ENCODE measurements around the gene CCDC186.

The CCDC186 gene

DNA sequence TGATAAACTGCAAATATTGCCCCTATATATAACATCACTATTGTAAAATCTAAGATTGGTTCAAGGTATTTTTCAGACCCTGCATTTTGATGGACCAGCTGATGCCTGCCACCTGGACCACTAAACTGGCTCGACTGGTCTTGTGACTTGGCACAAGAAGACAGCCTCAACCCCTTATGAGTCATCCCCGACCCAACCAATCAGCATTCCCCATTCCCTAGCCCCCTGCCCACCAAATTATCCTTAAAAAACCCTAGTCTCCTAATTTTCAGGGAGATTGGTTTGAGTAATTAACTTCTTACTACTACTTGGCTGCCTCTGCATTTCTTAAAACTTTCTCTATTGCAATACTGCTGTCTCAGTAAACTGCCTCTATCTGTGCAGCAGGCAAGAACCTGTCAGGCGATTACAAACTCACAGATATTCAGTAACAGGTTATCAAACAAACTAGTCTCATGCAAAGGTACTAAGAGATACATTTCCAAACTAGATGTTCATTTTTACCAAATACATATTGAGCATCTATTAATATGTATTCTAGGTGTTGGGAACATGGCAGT, 5.5 kb downstream of the CCDC186 start:
- DNase-seq (ENCODE audit: low read depth): no peak
- no peak for TF ChIP-seq CTCF (IDR thresholded peaks at IDR 0.05; ENCODE audit: insufficient read depth, low read depth, low read length, missing control alignments)
- no peak overlapping the region for H3K4me3 ChIP-seq (ENCODE audit: low read depth, low read length)

DNA sequence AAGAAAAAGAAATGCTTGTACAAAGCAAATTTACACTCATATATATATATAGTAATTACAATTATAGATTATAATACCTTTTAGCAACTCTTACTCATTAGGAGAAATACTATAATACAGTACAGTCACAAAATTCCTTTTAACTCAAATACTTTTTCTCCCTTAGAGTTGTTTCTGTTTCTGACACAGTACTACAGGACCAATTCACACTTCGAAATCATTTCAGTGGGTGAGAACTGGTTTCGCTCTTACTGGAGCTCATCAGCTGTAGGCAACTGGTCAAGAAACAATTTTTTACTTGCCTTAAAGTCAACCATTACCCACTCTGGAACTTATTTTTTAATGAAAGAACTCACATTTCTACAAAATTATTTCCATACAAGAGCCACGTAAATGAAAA, 6.0 kb downstream of the CCDC186 start:
- peak; percentile 52 for DNase-seq (ENCODE audit: low read depth)
- TF ChIP-seq CTCF (IDR thresholded peaks at IDR 0.05; ENCODE audit: insufficient read depth, low read depth, low read length, missing control alignments): no peak
- H3K4me3 ChIP-seq (ENCODE audit: low read depth, low read length): no peak overlapping the region

DNA sequence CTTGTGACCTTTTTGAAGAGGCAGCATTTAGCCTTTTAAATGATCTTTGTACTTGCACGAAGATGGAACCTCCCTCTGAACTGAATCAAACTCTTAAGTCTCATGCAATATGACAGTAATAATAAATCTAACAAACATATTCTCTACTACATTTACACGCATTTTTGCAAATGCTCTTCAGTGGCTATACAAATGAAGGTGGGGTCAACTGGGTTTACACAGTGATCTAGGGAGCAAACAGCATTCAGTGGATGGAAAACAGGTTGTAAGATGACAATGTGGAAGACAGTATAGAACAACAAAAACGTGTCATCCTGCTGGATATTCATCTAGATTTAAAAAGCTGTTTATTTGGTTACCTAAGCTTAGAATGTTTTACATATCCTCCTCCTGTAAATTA, 7.5 kb downstream of the CCDC186 start:
- H3K4me3 ChIP-seq (ENCODE audit: low read depth, low read length): no peak overlapping the region
- no peak for TF ChIP-seq CTCF (IDR thresholded peaks at IDR 0.05; ENCODE audit: insufficient read depth, low read depth, low read length, missing control alignments)
- DNase-seq (ENCODE audit: low read depth): no peak

DNA sequence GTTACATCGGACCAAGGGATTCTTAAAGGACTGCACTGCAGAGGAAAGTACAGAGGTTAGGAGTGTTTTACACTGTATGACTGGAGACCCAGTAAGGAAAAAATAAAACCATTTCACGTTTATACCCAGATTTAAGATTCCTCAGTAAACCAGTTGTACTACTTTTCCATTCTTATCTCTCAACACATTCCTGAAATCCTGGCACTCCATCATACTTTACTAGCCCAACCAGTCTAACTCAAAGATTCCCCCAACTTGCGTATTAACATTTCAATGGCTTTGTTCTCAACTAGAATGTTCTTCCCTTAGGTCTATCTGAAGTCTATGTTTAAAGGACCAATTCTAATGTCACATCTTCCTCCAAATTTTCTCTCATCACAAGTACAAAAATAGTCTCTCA, 8.0 kb downstream of the CCDC186 start:
- TF ChIP-seq CTCF (IDR thresholded peaks at IDR 0.05; ENCODE audit: insufficient read depth, low read depth, low read length, missing control alignments): no peak
- DNase-seq (ENCODE audit: low read depth): no peak
- no peak overlapping the region for H3K4me3 ChIP-seq (ENCODE audit: low read depth, low read length)

GRCh38 chr10:114163062-114163461, 10.9 kb downstream of the CCDC186 start:
- no peak for TF ChIP-seq CTCF (IDR thresholded peaks at IDR 0.05; ENCODE audit: insufficient read depth, low read depth, low read length, missing control alignments)
- H3K4me3 ChIP-seq (ENCODE audit: low read depth, low read length): no peak overlapping the region
- no peak for DNase-seq (ENCODE audit: low read depth)

DNA sequence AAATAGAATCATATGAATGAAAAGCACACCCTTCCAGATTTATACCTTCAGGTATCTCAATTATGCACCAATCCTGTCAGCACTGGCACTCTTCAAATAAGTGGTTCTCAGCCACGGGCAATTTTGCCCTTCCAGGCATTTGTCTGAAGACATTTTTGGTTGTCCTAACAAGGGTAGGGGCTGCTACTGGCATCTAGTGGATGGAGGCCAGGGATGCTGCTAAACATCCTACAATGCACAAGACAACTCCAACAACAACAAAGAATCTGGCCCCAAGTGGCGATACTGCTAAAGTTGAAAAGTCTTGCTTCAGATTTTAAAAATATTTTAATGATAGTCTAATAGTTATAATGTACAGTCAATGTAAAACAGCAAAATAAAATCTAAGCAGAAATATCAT, 16.1 kb downstream of the CCDC186 start:
- TF ChIP-seq CTCF (IDR thresholded peaks at IDR 0.05; ENCODE audit: insufficient read depth, low read depth, low read length, missing control alignments): no peak
- no peak overlapping the region for H3K4me3 ChIP-seq (ENCODE audit: low read depth, low read length)
- no peak for DNase-seq (ENCODE audit: low read depth)

GRCh38 chr10:114151892-114152291, 22.1 kb downstream of the CCDC186 start:
- no peak for TF ChIP-seq CTCF (IDR thresholded peaks at IDR 0.05; ENCODE audit: insufficient read depth, low read depth, low read length, missing control alignments)
- no peak overlapping the region for H3K4me3 ChIP-seq (ENCODE audit: low read depth, low read length)
- DNase-seq (ENCODE audit: low read depth): no peak

Data from GM12865 (cell line).